COLO668 (cell line): ENCODE data around the gene SLC25A29.
A peak's percentile ranks its signal among the peaks of the same experiment; 100 is the strongest.

Experiments used
- DNase-seq: peaks from one replicate; lab custom pipeline; 2025; ENCODE audit not compliant: unreplicated experiment; lab: John Stamatoyannopoulos, UW

The SLC25A29 gene

DNA sequence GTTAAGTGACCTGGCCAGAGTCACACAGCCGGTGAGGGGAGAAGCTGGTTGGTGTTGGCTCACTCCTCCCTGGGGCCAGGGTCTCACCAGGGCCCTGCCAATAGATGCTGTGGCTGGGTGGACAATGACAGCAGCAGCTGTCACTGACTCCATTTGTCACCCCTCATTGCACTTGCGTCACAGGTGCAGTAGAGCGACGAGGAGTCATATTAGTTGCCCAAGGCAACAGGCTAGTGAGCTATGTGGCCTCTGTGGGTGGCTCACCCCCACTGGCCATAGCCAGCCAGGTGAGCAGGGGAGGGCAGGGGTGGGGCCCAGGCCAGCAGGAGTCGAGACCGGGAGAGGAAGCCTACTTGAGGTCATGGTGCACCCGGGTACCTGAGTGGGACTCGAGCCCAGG lies 26.6 kb upstream of the SLC25A29 start:
- peak; percentile 94 for DNase-seq

DNA sequence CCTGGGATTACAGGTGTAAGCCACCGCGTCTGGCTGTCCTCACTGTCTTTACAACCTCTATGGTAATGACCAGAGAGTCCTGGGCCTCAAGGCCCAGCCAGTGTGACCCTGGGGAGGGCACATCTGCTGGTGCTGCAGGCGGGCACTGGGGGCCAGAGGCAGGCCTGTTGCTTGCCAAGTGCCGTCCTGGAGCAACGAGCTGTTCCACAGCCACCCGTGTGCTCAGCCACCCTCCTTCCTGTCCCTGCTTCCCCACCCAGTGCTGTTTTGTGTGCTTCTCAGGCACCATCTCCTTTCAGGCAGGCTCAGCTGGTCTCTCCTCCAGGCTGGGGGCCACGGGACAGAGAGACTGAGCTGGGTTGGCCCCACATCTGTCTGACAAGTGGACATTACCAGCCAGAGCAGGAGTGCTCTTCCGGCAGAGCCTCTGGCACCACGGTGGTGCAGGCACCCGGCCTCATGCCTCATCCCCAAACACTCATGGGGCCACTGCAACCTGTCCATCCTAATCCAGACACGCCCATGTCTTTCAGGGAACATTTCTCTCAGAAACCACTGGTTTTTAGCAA lies 25.9 kb upstream of the SLC25A29 start:
- DNase-seq, result peak; percentile 50

GRCh38 chr14:100330388-100330931 lies 24.2 kb upstream of the SLC25A29 start:
- peak; percentile 50 for DNase-seq

DNA sequence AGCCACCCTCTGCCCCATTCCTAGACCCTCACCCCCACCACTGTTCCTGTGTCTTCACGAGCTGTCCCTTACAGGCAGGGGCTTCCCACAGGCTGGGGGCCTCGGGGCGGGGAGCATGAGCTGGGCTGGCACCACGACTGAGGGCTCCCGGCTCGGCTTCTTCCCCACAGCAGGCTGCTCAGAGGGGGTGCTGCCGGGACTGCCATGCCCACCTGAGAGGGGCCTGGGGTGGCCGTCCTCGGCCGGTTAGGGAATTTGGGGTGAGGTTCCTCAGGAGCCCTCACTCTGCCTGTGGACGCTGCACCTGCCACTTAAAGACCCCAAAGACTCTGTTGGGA lies 23.7 kb upstream of the SLC25A29 start:
- DNase-seq, result no peak

DNA sequence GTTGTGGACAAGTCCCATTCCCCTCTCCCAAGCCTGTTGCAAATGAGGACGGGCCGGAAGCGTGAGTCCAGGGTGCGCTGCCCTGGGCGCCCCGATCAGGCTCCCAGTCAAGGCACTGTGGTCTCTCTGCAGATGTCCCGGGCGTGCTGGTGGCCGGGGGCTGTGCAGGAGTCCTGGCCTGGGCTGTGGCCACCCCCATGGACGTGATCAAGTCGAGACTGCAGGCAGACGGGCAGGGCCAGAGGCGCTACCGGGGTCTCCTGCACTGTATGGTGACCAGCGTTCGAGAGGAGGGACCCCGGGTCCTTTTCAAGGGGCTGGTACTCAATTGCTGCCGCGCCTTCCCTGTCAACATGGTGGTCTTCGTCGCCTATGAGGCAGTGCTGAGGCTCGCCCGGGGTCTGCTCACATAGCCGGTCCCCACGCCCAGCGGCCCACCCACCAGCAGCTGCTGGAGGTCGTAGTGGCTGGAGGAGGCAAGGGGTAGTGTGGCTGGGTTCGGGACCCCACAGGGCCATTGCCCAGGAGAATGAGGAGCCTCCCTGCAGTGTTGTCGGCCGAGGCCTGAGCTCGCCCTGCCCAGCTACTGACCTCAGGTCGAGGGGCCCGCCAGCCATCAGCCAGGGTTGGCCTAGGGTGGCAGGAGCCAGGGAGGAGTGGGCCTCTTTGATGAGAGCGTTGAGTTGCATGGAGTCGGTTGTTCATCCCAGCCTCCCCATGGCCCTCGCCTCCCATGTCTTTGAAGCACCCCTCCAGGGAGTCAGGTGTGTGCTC lies 23.2 kb upstream of the SLC25A29 start:
- no peak for DNase-seq

DNA sequence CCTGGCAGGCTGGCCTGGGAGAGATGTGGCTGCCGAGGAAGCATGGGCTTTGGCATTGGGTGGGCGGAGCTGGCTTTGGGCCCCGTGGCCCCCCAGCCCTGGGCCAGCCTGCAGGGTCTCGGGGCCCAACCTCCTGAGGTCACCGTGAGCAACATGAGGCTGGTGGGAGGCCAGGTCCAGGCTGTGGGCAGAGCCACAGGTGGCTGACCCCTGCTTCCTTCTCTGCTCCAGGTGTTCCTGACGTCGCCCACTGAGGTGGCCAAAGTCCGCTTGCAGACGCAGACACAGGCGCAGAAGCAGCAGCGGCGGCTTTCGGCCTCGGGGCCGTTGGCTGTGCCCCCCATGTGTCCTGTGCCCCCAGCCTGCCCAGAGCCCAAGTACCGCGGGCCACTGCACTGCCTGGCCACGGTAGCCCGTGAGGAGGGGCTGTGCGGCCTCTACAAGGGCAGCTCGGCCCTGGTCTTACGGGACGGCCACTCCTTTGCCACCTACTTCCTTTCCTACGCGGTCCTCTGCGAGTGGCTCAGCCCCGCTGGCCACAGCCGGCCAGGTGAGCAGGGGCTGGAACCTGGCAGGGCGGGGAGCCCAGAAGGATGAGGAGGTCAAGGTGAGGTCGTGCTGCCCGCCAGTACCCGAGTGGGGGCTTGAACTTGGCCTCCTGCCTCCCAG lies 22.4 kb upstream of the SLC25A29 start:
- DNase-seq, result peak; percentile 48

- no peak for DNase-seq
Observed at GRCh38 chr14:100327128-100327527, 20.9 kb upstream of the SLC25A29 start.

- DNase-seq, result peak; percentile 47
Observed at GRCh38 chr14:100325958-100326357, 19.7 kb upstream of the SLC25A29 start.

DNA sequence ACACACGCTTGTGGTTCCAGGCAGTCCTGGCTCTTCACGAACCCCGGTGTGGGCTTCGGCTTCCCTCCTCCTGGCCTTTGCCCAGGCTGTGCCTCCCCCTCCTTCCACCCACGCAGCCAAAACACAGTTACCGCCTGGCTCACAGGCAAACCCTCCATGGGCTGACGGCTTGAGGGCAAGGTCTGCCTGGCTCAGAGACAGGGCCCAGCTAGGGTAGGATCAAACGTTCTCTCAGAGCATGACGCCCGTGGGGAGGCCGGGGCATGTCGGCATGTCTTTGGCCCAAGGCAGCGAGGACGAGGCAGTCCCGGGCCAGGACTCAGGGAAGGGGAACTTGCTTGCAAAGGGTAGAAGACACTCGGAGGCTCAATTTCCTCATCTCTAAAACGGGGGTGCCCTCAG lies 19.0 kb upstream of the SLC25A29 start:
- DNase-seq, result no peak

GRCh38 chr14:100323942-100324307 lies 17.7 kb upstream of the SLC25A29 start:
- no peak for DNase-seq

DNA sequence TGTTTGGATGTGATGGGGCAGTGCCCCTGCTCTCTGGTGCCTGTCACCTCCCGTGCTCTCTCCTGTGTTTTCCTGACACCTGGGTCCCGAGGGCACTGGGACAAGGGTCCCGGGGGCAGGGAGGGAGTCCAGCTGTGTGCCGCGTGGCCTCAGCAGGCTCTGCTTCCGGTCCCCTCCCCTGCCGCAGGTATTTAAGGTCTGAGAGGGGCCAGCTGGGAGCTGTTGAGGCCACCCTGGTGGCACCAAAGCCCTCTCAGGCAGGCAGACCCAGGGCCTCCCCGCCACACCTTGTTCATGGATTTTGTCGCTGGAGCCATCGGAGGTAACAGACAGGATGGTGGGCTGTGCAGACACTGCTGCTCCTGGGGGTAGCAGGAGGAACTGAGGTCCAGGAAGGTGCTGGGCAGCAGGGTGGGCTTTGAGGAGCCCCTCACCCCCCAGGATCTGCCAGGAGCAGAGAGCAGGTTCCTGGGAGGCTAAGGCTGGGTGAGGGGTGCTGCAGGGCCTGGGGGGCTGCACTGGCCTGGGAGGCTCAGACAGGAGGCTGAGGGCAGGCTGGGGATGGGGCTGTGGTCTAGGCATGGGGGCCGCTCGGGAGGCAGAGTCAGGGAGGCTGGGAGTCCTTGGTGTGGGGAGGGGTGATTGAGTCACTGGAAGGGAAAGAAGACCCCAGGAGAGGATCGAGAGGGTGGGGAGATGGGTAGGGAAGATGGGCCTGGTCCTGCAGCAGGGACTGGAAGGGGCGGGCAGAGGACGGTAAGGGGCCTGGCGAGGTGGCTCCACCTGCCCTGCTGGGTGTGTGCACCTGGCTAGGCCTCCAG lies 17.1 kb upstream of the SLC25A29 start, which contains the start of gene SLC25A47:
SLC25A47 (plus strand) TSS at position 219 of the 821 bp plus-strand sequence; CDS start at position 295, 76 bp downstream.
- DNase-seq, result peak; percentile 69

- DNase-seq, result no peak
Observed at GRCh38 chr14:100322138-100322957, 16.1 kb upstream of the SLC25A29 start.

GRCh38 chr14:100321473-100322137 lies 15.4 kb upstream of the SLC25A29 start:
- DNase-seq, result peak; percentile 88

- DNase-seq, result no peak
Observed at GRCh38 chr14:100320157-100320856, 14.1 kb upstream of the SLC25A29 start.

GRCh38 chr14:100317912-100318808 lies 11.9 kb upstream of the SLC25A29 start:
- no peak for DNase-seq

DNA sequence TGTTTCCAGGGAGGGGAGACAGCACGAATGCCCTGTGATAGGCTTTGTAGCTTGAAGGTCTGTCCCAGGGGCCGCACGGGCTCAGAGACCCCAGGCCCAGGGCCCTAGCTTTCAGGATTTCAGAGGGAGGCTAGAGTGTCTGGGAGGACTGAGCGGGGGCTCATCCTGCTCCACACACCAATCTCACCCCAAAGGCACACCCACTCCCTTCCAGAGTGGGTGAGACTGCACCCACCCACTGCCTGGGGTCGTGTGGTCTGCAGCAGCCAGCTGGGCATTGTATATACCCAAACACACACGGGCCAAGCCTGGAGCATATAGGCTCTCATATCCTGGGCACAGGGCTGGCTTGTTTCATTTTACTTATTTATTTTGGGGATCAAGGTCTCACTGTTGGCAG lies 11.1 kb upstream of the SLC25A29 start:
- DNase-seq, result no peak

- DNase-seq, result no peak
Observed at GRCh38 chr14:100314724-100315123, 8.5 kb upstream of the SLC25A29 start.
